IPS-15b (cell line): ENCODE measurements around the gene CD79A.

Experiments used
- H3K27me3 ChIP-seq: one replicate; pipeline ENCODE4 v1.6.1; 2013; ENCODE audit warnings: low read length; ENCODE audit not compliant: control insufficient read depth, insufficient read depth
- H3K36me3 ChIP-seq: one replicate; pipeline ENCODE4 v1.6.1; 2013; ENCODE audit warnings: low read length; ENCODE audit not compliant: control insufficient read depth, insufficient read depth
- H3K4me1 ChIP-seq: one replicate; pipeline ENCODE4 v1.6.1; 2013; ENCODE audit warnings: mild to moderate bottlenecking, low read length; ENCODE audit not compliant: control insufficient read depth, insufficient read depth
- H3K4me3 ChIP-seq: one replicate; pipeline ENCODE4 v1.5.1; 2013; ENCODE audit warnings: low read depth, low read length
- H3K9ac ChIP-seq: one replicate; pipeline ENCODE4 v1.6.1; 2013; ENCODE audit warnings: low read depth, mild to moderate bottlenecking, low read length
- H3K9me3 ChIP-seq: one replicate; pipeline ENCODE4 v1.6.1; 2013; ENCODE audit warnings: mild to moderate bottlenecking, low read length; ENCODE audit not compliant: control insufficient read depth, insufficient read depth

The CD79A gene

GRCh38 chr19:41903193-41903953 is 26.3 kb downstream of the CD79A start:
- peaks cover 26% of the 10 kb centered on the region for H3K36me3 ChIP-seq
- no peaks in the 10 kb centered on the region for H3K4me1 ChIP-seq

GRCh38 chr19:41904118-41904870 is 27.2 kb downstream of the CD79A start:
- no peak overlapping the region for H3K4me3 ChIP-seq
- H3K9ac ChIP-seq, result no peak overlapping the region
- no peaks in the 10 kb centered on the region for H3K4me1 ChIP-seq
- H3K9me3 ChIP-seq, result no peaks in the 10 kb centered on the region
- H3K27me3 ChIP-seq, result peaks cover 4% of the 10 kb centered on the region
- H3K36me3 ChIP-seq, result peaks cover 26% of the 10 kb centered on the region

More at GRCh38 chr19:41903193-41903953, 26.3 kb downstream of the CD79A start:
- Histone ChIP-seq H3K9ac (no peak overlapping the region), H3K4me3 (no peak overlapping the region), H3K9me3 (no peaks in the 10 kb centered on the region), H3K27me3 (no peaks in the 10 kb centered on the region)

GRCh38 chr19:41905273-41906002 is 28.4 kb downstream of the CD79A start:
- Histone ChIP-seq H3K9ac (no peak overlapping the region), H3K27me3 (peaks cover 16% of the 10 kb centered on the region), H3K4me3 (no peak overlapping the region), H3K4me1 (no peaks in the 10 kb centered on the region), H3K9me3 (no peaks in the 10 kb centered on the region), H3K36me3 (peaks cover 26% of the 10 kb centered on the region)

GRCh38 chr19:41906271-41906670 is 29.2 kb downstream of the CD79A start:
- H3K9ac ChIP-seq, result no peak overlapping the region
- H3K36me3 ChIP-seq, result peaks cover 26% of the 10 kb centered on the region
- H3K4me3 ChIP-seq, result no peak overlapping the region
- peaks cover 24% of the 10 kb centered on the region for H3K27me3 ChIP-seq
- no peaks in the 10 kb centered on the region for H3K9me3 ChIP-seq
- no peaks in the 10 kb centered on the region for H3K4me1 ChIP-seq

- no peak overlapping the region for H3K4me3 ChIP-seq
- H3K36me3 ChIP-seq, result peaks cover 24% of the 10 kb centered on the region
- peaks cover 33% of the 10 kb centered on the region for H3K27me3 ChIP-seq
- H3K4me1 ChIP-seq, result no peaks in the 10 kb centered on the region
- H3K9ac ChIP-seq, result no peak overlapping the region
- no peaks in the 10 kb centered on the region for H3K9me3 ChIP-seq
These were observed 30.0 kb downstream of the CD79A start for GRCh38 chr19:41906916-41907680.

- Histone ChIP-seq H3K27me3 (peaks cover 42% of the 10 kb centered on the region), H3K9ac (no peak overlapping the region), H3K36me3 (peaks cover 15% of the 10 kb centered on the region), H3K4me1 (no peaks in the 10 kb centered on the region), H3K9me3 (no peaks in the 10 kb centered on the region), H3K4me3 (no peak overlapping the region)
These were observed 31.0 kb downstream of the CD79A start for GRCh38 chr19:41907994-41908615.

GRCh38 chr19:41908724-41909464 is 31.8 kb downstream of the CD79A start:
- no peak overlapping the region for H3K9ac ChIP-seq
- H3K9me3 ChIP-seq, result no peaks in the 10 kb centered on the region
- H3K27me3 ChIP-seq, result peaks cover 49% of the 10 kb centered on the region
- H3K4me1 ChIP-seq, result no peaks in the 10 kb centered on the region
- peaks cover 10% of the 10 kb centered on the region for H3K36me3 ChIP-seq
- H3K4me3 ChIP-seq, result no peak overlapping the region

- peaks cover 8% of the 10 kb centered on the region for H3K36me3 ChIP-seq
- no peak overlapping the region for H3K4me3 ChIP-seq
- H3K27me3 ChIP-seq, result peaks cover 58% of the 10 kb centered on the region
- no peaks in the 10 kb centered on the region for H3K9me3 ChIP-seq
- no peak overlapping the region for H3K9ac ChIP-seq
- H3K4me1 ChIP-seq, result no peaks in the 10 kb centered on the region
These were observed 32.6 kb downstream of the CD79A start for GRCh38 chr19:41909706-41910105.

- H3K27me3 ChIP-seq, result peaks cover 64% of the 10 kb centered on the region
- H3K4me3 ChIP-seq, result no peak overlapping the region
- H3K9me3 ChIP-seq, result no peaks in the 10 kb centered on the region
- H3K4me1 ChIP-seq, result no peaks in the 10 kb centered on the region
- peaks cover 4% of the 10 kb centered on the region for H3K36me3 ChIP-seq
- H3K9ac ChIP-seq, result no peak overlapping the region
These were observed 33.3 kb downstream of the CD79A start for GRCh38 chr19:41910240-41910991.
